ENCODE data around the gene PCIF1. TPM values are rescaled to one million over a fixed set of nuclear protein-coding genes. Genes with fewer than 3 reads are reported as not detected.
"Not testable (repeated sequence)": the region's sequence is repeated elsewhere in the genome, so short reads cannot be mapped to it uniquely, and the experiment has no call there.

PCIF1 gene
- total RNA-seq, 1 donor from 2014 or later: 55.7 TPM

GRCh38 chr20:45976086-45976485 is 41.6 kb downstream of the PCIF1 start:
- Mint-ChIP-seq H3K36me3 (ENCODE audit: low read depth) (peaks cover 13% of the 10 kb centered on the region), H3K4me3 (no peak overlapping the region), H3K27ac (no peak overlapping the region), H3K27me3 (no peaks in the 10 kb centered on the region), H3K4me1 (peaks cover 5% of the 10 kb centered on the region), H3K9me3 (peaks cover 2% of the 10 kb centered on the region)
- no peak for ATAC-seq (ENCODE audit: low read depth)
- intact Hi-C loops (cut with micrococcal nuclease): no loop called here
- no peak for TF ChIP-seq CTCF (IDR thresholded peaks at IDR 0.05)
- CTCF ChIA-PET: interaction anchor here (1.8 kb wide), 1 partner anchor 11 kb away, joined by 5 read pairs; no protein-coding TSS in a partner anchor
- DNase-seq: no peak
- POLR2A ChIA-PET: no interaction called here

DNA sequence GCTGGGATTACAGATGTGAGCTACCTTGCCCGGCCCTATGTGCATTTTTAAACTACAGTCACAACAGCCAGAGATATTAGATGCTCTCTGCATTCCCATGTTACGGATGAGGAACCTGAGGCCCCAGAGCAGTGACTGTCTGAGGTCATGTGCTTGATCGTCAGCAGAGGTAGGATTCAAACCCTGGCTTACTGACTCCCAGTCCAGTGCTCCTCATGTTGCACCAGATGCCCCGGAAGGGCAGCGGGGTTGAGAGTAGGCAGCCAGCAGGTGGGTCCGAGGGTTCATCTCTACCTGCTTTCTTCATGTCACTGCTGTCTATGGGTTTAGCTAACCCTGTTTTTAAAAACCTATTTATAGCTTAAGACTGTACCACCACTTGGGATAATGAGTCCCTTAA is 46.8 kb downstream of the PCIF1 start:
- no peak for TF ChIP-seq CTCF (IDR thresholded peaks at IDR 0.05)
- DNase-seq (no peak), ATAC-seq (ENCODE audit: low read depth) (no peak)
- ChIA-PET CTCF (interaction anchor here (1.1 kb wide), 1 partner anchor 11 kb away, joined by 3 read pairs; no protein-coding TSS in a partner anchor), POLR2A (interaction anchor here (0.7 to 1.4 kb wide), 2 partner anchors 10 to 46 kb away, joined by 3 to 4 read pairs; no protein-coding TSS in a partner anchor)
- no peaks in the 10 kb centered on the region for H3K9me3 Mint-ChIP-seq
- peaks cover 5% of the 10 kb centered on the region for H3K27me3 Mint-ChIP-seq
- H3K27ac Mint-ChIP-seq: no peak overlapping the region
- no peaks in the 10 kb centered on the region for H3K36me3 Mint-ChIP-seq (ENCODE audit: low read depth)
- intact Hi-C loops (cut with micrococcal nuclease): no loop called here
- H3K4me1 Mint-ChIP-seq: no peaks in the 10 kb centered on the region
- no peak overlapping the region for H3K4me3 Mint-ChIP-seq

DNA sequence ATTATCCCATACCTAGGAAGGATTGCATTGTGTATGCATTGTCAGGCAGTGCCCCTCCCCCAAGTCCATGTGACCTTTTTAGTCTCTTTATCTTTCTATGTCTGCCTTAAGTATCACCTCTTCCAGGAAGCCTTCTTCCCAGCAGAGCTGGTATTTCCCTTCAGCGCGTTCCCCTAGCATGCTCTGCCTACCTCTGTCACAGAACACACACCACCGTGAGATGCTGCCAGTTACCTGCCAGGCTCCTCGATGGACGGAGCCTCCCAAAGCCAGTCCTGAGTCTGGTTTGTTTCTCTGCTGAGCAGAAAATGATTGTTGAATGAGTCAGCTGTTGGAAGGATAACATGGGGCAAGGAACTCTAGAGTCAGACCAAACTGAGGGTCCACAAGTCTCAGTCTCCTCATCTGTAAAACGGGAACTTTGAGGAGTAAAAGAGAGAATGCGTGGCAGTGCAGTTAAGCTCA is 48.8 kb downstream of the PCIF1 start:
- no peak overlapping the region for H3K4me3 Mint-ChIP-seq
- no peaks in the 10 kb centered on the region for H3K4me1 Mint-ChIP-seq
- no peak for TF ChIP-seq CTCF (IDR thresholded peaks at IDR 0.05)
- H3K27me3 Mint-ChIP-seq: peaks cover 9% of the 10 kb centered on the region
- ChIA-PET CTCF (interaction anchor here (0.6 to 1.3 kb wide), 3 partner anchors 9 to 31 kb away, joined by 3 read pairs; no protein-coding TSS in a partner anchor), POLR2A (interaction anchor here (1.0 kb wide), 1 partner anchor 12 kb away, joined by 3 read pairs; the partner anchor contains the start of gene ZNF335)
- H3K9me3 Mint-ChIP-seq: no peaks in the 10 kb centered on the region
- H3K36me3 Mint-ChIP-seq (ENCODE audit: low read depth): no peaks in the 10 kb centered on the region
- DNase-seq: no peak
- no peak overlapping the region for H3K27ac Mint-ChIP-seq
- no peak for ATAC-seq (ENCODE audit: low read depth)
- intact Hi-C loops (cut with micrococcal nuclease): no loop called here

- no peak overlapping the region for H3K4me3 Mint-ChIP-seq
- intact Hi-C loops (cut with micrococcal nuclease): no loop called here
- H3K27me3 Mint-ChIP-seq: peaks cover 13% of the 10 kb centered on the region
- no peak overlapping the region for H3K27ac Mint-ChIP-seq
- no peaks in the 10 kb centered on the region for H3K9me3 Mint-ChIP-seq
- ChIA-PET CTCF (interaction anchor here (1.2 kb wide), 1 partner anchor 15 kb away, joined by 6 read pairs; no protein-coding TSS in a partner anchor), POLR2A (interaction anchor here (0.5 kb wide), 1 partner anchor 186 kb away, joined by 6 read pairs; no protein-coding TSS in a partner anchor)
- DNase-seq: no peak
- TF ChIP-seq CTCF (IDR thresholded peaks at IDR 0.05): no peak
- no peaks in the 10 kb centered on the region for H3K4me1 Mint-ChIP-seq
- no peaks in the 10 kb centered on the region for H3K36me3 Mint-ChIP-seq (ENCODE audit: low read depth)
- no peak for ATAC-seq (ENCODE audit: low read depth)
These were observed 51.1 kb downstream of the PCIF1 start for GRCh38 chr20:45985573-45985972.

- no peak for TF ChIP-seq CTCF (IDR thresholded peaks at IDR 0.05)
- Mint-ChIP-seq H3K4me3 (no peak overlapping the region), H3K27me3 (peaks cover 13% of the 10 kb centered on the region), H3K27ac (no peak overlapping the region), H3K36me3 (ENCODE audit: low read depth) (no peaks in the 10 kb centered on the region), H3K4me1 (peaks cover 5% of the 10 kb centered on the region), H3K9me3 (no peaks in the 10 kb centered on the region)
- ChIA-PET CTCF (interaction anchor here (0.6 to 4.2 kb wide), 24 partner anchors 9 to 694 kb away, joined by 3 to 54 read pairs (median 4); partner anchors contain the start of genes MMP9, UBE2C and ZNF335), POLR2A (interaction anchor here (0.8 to 1.0 kb wide), 5 partner anchors 15 to 143 kb away, joined by 3 to 8 read pairs (median 3); partner anchors contain the start of gene ZNF335)
- intact Hi-C loops (cut with micrococcal nuclease): loop anchor here (1.0 kb wide), 3 partner anchors 26 to 187 kb away; no protein-coding TSS in a partner anchor
- DNase-seq (peak; percentile 70), ATAC-seq (ENCODE audit: low read depth) (peak; percentile 97)
These were observed 52.8 kb downstream of the PCIF1 start for GRCh38 chr20:45987108-45987780.

DNA sequence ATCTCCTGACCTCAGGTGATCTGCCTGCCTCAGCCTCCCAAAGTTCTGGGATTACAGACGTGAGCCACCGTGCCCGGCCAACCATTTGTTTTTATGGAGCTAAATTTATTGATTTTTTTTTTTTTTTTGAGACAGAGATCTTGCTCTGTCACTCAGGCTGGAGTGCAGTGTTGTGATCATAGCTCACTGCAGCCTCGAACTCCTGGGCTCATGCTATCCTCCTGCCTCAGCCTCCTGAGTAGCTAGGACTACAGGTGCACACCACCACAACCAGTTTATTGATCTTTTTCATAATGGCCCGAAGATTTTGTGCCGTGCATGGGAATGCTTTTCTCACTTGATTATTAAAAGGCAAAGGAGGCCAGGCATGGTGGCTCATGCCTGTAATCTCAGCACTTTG is 54.3 kb downstream of the PCIF1 start:
- ChIA-PET CTCF (interaction anchor here (2.7 to 4.2 kb wide), 3 partner anchors 11 to 24 kb away, joined by 13 to 54 read pairs (median 23); no protein-coding TSS in a partner anchor), POLR2A (interaction anchor here (0.7 kb wide), 1 partner anchor 141 kb away, joined by 5 read pairs; no protein-coding TSS in a partner anchor)
- H3K27me3 Mint-ChIP-seq; DNase-seq; intact Hi-C loops (cut with micrococcal nuclease); ATAC-seq (ENCODE audit: low read depth); H3K4me3 Mint-ChIP-seq; H3K9me3 Mint-ChIP-seq; H3K27ac Mint-ChIP-seq; H3K36me3 Mint-ChIP-seq (ENCODE audit: low read depth): not testable (repeated sequence)
- peaks cover 14% of the 10 kb centered on the region for H3K4me1 Mint-ChIP-seq
